ENCODE results near the gene ERCC2.
A peak's percentile ranks its signal among the peaks of the same experiment; 100 is the strongest.

DNA sequence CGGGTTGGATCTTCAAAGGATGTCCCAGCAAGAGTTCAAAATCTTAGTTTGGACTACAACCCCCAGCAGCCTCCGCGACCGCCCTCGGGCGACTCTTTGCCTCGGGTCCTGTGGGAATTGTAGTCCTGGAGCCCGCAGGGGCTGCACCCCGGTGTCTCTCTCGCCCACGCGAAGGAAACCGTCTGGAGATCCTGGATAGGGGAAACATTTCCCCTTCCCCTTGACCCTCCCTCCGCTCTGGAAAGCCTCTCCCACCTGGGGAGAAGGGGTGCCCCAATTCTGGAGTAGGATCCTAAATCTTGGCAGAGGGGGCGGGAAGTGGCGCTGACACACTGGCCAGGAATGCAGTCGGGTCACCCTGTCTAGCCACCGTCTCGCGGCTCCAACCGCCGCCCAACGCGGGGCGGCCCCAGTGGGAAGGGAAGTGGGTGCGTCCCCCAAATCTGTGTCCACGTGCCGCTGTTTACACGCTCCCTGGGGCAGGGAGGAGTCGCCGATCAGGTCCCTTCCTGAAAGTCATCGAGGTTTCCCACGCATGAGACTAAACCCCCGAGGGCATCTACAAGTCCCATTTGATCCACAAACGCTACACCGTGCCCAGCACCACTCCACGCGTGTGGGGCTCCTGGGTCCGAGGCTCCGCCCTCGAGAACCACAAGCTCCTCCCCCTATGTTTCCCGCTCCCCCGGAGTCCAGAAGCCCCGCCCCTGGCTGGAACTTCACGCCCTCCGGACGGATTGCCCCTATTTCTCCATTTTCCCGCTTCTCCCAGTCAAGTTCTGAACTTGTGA lies 35.3 kb upstream of the ERCC2 start:
- no peak for TF ChIP-seq CREB1 (IDR thresholded peaks at IDR 0.05; ENCODE audit: low read depth)
- TF ChIP-seq RAD21 (IDR thresholded peaks at IDR 0.05; ENCODE audit: low read depth): no peak; the same call in 1 of the 2 replicates
- TF ChIP-seq EGR1 (IDR thresholded peaks at IDR 0.05): peak; percentile 94
- TF ChIP-seq EP300 (IDR thresholded peaks at IDR 0.05; ENCODE audit: borderline replicate concordance): peak; percentile 78; the same call in 1 of the 2 replicates
- TF ChIP-seq, protein P1, sequence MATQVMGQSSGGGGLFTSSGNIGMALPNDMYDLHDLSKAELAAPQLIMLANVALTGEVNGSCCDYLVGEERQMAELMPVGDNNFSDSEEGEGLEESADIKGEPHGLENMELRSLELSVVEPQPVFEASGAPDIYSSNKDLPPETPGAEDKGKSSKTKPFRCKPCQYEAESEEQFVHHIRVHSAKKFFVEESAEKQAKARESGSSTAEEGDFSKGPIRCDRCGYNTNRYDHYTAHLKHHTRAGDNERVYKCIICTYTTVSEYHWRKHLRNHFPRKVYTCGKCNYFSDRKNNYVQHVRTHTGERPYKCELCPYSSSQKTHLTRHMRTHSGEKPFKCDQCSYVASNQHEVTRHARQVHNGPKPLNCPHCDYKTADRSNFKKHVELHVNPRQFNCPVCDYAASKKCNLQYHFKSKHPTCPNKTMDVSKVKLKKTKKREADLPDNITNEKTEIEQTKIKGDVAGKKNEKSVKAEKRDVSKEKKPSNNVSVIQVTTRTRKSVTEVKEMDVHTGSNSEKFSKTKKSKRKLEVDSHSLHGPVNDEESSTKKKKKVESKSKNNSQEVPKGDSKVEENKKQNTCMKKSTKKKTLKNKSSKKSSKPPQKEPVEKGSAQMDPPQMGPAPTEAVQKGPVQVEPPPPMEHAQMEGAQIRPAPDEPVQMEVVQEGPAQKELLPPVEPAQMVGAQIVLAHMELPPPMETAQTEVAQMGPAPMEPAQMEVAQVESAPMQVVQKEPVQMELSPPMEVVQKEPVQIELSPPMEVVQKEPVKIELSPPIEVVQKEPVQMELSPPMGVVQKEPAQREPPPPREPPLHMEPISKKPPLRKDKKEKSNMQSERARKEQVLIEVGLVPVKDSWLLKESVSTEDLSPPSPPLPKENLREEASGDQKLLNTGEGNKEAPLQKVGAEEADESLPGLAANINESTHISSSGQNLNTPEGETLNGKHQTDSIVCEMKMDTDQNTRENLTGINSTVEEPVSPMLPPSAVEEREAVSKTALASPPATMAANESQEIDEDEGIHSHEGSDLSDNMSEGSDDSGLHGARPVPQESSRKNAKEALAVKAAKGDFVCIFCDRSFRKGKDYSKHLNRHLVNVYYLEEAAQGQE (IDR thresholded peaks at IDR 0.05; ENCODE audit: low read depth): no peak
- TF ChIP-seq CEBPB (IDR thresholded peaks at IDR 0.05): no peak
- no peak for TF ChIP-seq TAF1 (IDR thresholded peaks at IDR 0.05; ENCODE audit: low read depth)
- TF ChIP-seq, protein P2, sequence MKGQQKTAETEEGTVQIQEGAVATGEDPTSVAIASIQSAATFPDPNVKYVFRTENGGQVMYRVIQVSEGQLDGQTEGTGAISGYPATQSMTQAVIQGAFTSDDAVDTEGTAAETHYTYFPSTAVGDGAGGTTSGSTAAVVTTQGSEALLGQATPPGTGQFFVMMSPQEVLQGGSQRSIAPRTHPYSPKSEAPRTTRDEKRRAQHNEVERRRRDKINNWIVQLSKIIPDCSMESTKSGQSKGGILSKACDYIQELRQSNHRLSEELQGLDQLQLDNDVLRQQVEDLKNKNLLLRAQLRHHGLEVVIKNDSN (IDR thresholded peaks at IDR 0.05): peak; percentile 82
- TF ChIP-seq YY1 (IDR thresholded peaks at IDR 0.05; ENCODE audit: low read depth): no peak
- peak; percentile 81 for TF ChIP-seq NFIC (IDR thresholded peaks at IDR 0.05)
- TF ChIP-seq TEAD4 (IDR thresholded peaks at IDR 0.05): peak; percentile 98
- TF ChIP-seq TCF12 (IDR thresholded peaks at IDR 0.05; ENCODE audit: low read depth): peak; percentile 81; the same call in 1 of the 2 replicates
